ENCODE measurements around the gene LBH.

DNA sequence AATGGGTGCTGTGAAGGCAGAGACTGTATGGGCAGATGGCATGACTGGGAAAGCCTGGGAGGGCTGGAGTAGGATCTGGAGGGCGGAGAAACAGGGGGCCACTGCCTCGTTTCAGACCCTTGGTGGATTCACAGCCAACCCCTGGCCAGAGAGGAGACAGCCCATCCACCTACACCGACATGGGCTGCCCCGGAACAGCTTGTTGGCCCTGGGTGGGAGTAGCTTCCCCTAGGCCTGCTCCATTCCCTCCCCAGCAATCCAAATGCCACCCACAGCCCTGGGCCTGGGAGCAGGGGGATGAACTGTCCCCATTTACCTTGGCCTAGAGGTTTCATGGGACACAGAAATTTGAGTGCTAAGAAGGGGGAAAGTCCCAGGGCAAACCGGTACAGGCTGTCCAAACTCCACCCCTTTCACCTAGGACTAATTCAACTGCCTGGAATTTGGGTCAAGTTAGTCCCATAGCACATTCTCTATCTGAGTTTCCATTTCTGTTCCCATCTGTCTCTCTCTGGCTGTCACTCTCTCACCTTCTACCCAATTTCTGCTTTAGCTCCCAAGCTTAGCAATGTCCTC lies 37.0 kb downstream of the LBH start:
- TF ChIP-seq, protein P1, sequence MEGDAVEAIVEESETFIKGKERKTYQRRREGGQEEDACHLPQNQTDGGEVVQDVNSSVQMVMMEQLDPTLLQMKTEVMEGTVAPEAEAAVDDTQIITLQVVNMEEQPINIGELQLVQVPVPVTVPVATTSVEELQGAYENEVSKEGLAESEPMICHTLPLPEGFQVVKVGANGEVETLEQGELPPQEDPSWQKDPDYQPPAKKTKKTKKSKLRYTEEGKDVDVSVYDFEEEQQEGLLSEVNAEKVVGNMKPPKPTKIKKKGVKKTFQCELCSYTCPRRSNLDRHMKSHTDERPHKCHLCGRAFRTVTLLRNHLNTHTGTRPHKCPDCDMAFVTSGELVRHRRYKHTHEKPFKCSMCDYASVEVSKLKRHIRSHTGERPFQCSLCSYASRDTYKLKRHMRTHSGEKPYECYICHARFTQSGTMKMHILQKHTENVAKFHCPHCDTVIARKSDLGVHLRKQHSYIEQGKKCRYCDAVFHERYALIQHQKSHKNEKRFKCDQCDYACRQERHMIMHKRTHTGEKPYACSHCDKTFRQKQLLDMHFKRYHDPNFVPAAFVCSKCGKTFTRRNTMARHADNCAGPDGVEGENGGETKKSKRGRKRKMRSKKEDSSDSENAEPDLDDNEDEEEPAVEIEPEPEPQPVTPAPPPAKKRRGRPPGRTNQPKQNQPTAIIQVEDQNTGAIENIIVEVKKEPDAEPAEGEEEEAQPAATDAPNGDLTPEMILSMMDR (IDR thresholded peaks at IDR 0.05), result no peak
- TF ChIP-seq POLR2A (IDR thresholded peaks at IDR 0.05), result no peak
